ENCODE results near the gene LZTR1.

GRCh38 chr22:20992056-20992442 is 10.0 kb downstream of the LZTR1 start:
- TF ChIP-seq POLR2A (IDR thresholded peaks at IDR 0.05; ENCODE audit: control extremely low read depth in 1 of 2, low read depth in 2 of 2, low read length in 2 of 2): no peak
- no peak for TF ChIP-seq MAX (IDR thresholded peaks at IDR 0.05)
- no peak for TF ChIP-seq KDM1A (IDR thresholded peaks at IDR 0.05; ENCODE audit: borderline replicate concordance, low read length)
- TF ChIP-seq CTCF (IDR thresholded peaks at IDR 0.05; ENCODE audit: control extremely low read depth in 1 of 3, insufficient read depth in 1 of 3, low read depth in 1 of 3, low read length in 3 of 3): no peak
- TF ChIP-seq EZH2 (IDR thresholded peaks at IDR 0.05; ENCODE audit: low read depth, low read length, severe bottlenecking): no peak
- TF ChIP-seq CHD2 (IDR thresholded peaks at IDR 0.05; ENCODE audit: low read length): no peak
- no peak for TF ChIP-seq NRF1 (IDR thresholded peaks at IDR 0.05; ENCODE audit: low read depth, low read length)
- TF ChIP-seq MAFK (IDR thresholded peaks at IDR 0.05; ENCODE audit: low read depth, low read length): no peak
